ENCODE data around the gene TEX53.

Gene TEX53

DNA sequence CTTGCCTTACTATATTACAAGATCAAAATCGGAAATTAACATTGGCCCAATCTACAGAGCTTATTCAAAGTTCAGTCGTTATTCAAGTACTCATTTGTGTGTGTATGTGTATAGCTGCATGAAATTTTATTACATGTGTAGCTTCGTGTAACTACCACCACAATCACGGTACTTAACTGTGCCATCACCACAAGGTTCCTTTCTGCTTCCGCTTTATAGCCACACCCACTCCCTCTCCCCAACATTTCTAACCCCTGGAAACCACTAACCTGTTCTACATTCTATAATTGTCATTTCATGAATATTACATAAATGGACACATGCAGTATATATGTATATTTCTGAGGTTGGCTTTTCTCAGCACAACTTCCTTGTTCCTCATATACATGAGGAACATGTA is 28.3 kb upstream of the TEX53 start:
- Histone ChIP-seq H3K4me3 (IDR thresholded peaks at IDR 0.05; ENCODE audit: insufficient read depth, low read depth, low read length) (no peak overlapping the region), H3K4me1 (ENCODE audit: low read depth, poor library complexity, severe bottlenecking) (peaks cover 13% of the 10 kb centered on the region), H3K27me3 (ENCODE audit: insufficient read depth, low read depth) (peaks cover 4% of the 10 kb centered on the region; the same call in 1 of the 2 replicates), H3K27ac (no peak overlapping the region), H3K4me2 (no peak overlapping the region), H3K79me2 (ENCODE audit: insufficient read depth, low read depth) (no peaks in the 10 kb centered on the region), H3K9ac (no peak overlapping the region), H4K20me1 (ENCODE audit: insufficient read depth) (no peaks in the 10 kb centered on the region), H3K36me3 (ENCODE audit: insufficient read depth) (no peaks in the 10 kb centered on the region), H2AFZ (ENCODE audit: low read depth) (no peak overlapping the region)
- TF ChIP-seq, protein P1, sequence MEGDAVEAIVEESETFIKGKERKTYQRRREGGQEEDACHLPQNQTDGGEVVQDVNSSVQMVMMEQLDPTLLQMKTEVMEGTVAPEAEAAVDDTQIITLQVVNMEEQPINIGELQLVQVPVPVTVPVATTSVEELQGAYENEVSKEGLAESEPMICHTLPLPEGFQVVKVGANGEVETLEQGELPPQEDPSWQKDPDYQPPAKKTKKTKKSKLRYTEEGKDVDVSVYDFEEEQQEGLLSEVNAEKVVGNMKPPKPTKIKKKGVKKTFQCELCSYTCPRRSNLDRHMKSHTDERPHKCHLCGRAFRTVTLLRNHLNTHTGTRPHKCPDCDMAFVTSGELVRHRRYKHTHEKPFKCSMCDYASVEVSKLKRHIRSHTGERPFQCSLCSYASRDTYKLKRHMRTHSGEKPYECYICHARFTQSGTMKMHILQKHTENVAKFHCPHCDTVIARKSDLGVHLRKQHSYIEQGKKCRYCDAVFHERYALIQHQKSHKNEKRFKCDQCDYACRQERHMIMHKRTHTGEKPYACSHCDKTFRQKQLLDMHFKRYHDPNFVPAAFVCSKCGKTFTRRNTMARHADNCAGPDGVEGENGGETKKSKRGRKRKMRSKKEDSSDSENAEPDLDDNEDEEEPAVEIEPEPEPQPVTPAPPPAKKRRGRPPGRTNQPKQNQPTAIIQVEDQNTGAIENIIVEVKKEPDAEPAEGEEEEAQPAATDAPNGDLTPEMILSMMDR (conservative IDR thresholded peaks at IDR 0.05; ENCODE audit: low read depth, low read length) = no peak

DNA sequence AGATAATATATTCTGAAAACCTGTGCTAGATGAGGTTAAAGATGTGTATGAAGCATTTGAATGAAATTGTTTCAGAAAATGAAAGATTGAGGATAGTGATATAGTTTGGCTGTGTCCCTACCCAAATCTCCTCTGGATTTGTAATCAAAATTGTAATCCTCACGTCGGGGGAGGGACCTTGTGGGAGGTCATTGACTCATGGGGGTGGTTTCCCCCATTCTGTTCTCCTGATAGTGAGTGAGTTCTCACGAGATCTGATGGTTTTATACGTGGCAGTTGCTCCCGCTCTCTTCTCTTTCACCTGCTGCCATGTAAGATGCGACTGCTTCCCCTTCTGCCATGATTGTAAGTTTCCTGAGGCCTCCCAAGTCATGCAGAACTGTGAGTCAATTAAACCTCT is 26.4 kb upstream of the TEX53 start:
- no peak overlapping the region for H2AFZ ChIP-seq (ENCODE audit: low read depth)
- TF ChIP-seq, protein P1 (conservative IDR thresholded peaks at IDR 0.05; ENCODE audit: low read depth, low read length) = no peak
- H3K27me3 ChIP-seq (ENCODE audit: insufficient read depth, low read depth) = peaks cover 4% of the 10 kb centered on the region; the same call in 1 of the 2 replicates
- no peak overlapping the region for H3K27ac ChIP-seq
- peaks cover 4% of the 10 kb centered on the region for H3K4me1 ChIP-seq (ENCODE audit: low read depth, poor library complexity, severe bottlenecking)
- no peak overlapping the region for H3K4me3 ChIP-seq (IDR thresholded peaks at IDR 0.05; ENCODE audit: insufficient read depth, low read depth, low read length)
- H4K20me1 ChIP-seq (ENCODE audit: insufficient read depth) = no peaks in the 10 kb centered on the region
- no peak overlapping the region for H3K4me2 ChIP-seq
- no peak overlapping the region for H3K9ac ChIP-seq
- no peaks in the 10 kb centered on the region for H3K79me2 ChIP-seq (ENCODE audit: insufficient read depth, low read depth)
- H3K36me3 ChIP-seq (ENCODE audit: insufficient read depth) = no peaks in the 10 kb centered on the region

DNA sequence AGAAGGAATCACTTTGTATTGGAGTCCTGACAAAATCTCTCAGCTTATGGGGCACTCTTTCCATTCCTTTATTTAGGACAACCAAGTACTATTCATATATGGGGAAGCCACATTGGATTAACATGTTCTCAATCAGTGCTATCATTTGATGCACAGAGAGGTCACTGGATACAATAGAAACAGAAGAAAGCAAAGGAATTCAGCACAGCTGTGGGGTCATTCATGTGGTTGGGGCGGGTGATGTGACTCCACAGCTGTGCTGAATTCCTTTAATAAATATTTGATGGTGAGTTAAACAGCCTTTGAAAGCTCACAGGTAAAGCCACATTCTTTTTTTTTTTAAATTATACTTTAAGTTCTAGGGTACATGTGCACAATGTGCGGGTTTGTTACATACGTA is 25.2 kb upstream of the TEX53 start:
- peaks cover 4% of the 10 kb centered on the region for H3K4me1 ChIP-seq (ENCODE audit: low read depth, poor library complexity, severe bottlenecking)
- no peak overlapping the region for H2AFZ ChIP-seq (ENCODE audit: low read depth)
- no peak overlapping the region for H3K4me2 ChIP-seq
- no peaks in the 10 kb centered on the region for H3K79me2 ChIP-seq (ENCODE audit: insufficient read depth, low read depth)
- H3K27ac ChIP-seq = no peak overlapping the region
- H3K4me3 ChIP-seq (IDR thresholded peaks at IDR 0.05; ENCODE audit: insufficient read depth, low read depth, low read length) = no peak overlapping the region
- TF ChIP-seq, protein P1 (conservative IDR thresholded peaks at IDR 0.05; ENCODE audit: low read depth, low read length) = no peak
- H3K9ac ChIP-seq = no peak overlapping the region
- H3K27me3 ChIP-seq (ENCODE audit: insufficient read depth, low read depth) = no peaks in the 10 kb centered on the region
- no peaks in the 10 kb centered on the region for H3K36me3 ChIP-seq (ENCODE audit: insufficient read depth)
- no peaks in the 10 kb centered on the region for H4K20me1 ChIP-seq (ENCODE audit: insufficient read depth)

DNA sequence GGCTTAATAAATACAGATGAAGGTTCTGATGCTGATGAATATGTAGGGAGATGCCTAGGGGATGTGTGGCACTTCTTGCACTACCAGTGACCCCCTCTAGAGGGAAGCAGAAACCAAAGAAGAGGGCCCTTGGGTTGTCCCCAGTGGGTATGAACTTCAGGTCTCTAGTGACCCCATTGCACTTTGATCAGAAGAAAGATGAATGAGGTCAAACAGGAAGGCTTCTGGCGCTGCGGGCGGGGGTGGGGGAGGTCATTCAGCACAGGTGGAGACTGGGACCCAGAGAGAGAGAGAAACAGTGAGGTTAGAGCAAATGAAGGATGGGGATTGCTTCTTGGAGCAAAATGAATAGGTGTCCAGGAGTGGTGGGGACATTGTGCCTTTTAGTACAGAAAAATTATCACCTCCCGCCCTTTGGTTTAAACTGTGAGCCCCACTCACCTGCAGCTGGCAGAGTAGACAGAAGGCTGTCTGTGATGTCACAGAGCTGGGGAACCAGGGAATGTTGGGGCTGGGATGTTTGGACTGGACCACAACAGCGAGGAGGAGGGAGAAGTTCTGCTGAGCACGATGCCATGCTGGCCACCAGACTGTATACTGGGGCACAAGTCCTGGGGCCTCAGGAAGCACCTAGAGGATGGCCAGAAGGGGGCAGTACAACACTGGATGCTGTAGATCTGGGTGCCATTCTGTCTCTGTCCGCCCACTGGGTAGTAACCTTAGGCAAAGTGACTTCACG is 24.2 kb upstream of the TEX53 start, which contains the start of gene TEX48:
Gene TEX48 (minus strand): TSS at position 599 of the 739 bp plus-strand sequence. CDS start 10,469 bp downstream, outside the sequence.
- no peaks in the 10 kb centered on the region for H3K36me3 ChIP-seq (ENCODE audit: insufficient read depth)
- no peak within 1 kb of the TSS for H3K4me2 ChIP-seq
- H2AFZ ChIP-seq (ENCODE audit: low read depth) = no peak within 1 kb of the TSS

More for the DNA sequence above, 24.2 kb upstream of the TEX53 start, which contains the start of gene TEX48:
- H3K27me3 ChIP-seq (ENCODE audit: insufficient read depth, low read depth) = no peaks in the 10 kb centered on the region
- no peak within 1 kb of the TSS for H3K27ac ChIP-seq
- peaks cover 4% of the 10 kb centered on the region for H3K4me1 ChIP-seq (ENCODE audit: low read depth, poor library complexity, severe bottlenecking)
- H4K20me1 ChIP-seq (ENCODE audit: insufficient read depth) = no peaks in the 10 kb centered on the region
- TF ChIP-seq, protein P1 (conservative IDR thresholded peaks at IDR 0.05; ENCODE audit: low read depth, low read length) = peak; percentile 88
- no peak within 1 kb of the TSS for H3K9ac ChIP-seq
- H3K79me2 ChIP-seq (ENCODE audit: insufficient read depth, low read depth) = no peaks in the 10 kb centered on the region
- H3K4me3 ChIP-seq (IDR thresholded peaks at IDR 0.05; ENCODE audit: insufficient read depth, low read depth, low read length) = no peak within 1 kb of the TSS
